HG03520 (cell line): ENCODE measurements around the gene DHRS13.
"Not testable (repeated sequence)": the region's sequence is repeated elsewhere in the genome, so short reads cannot be mapped to it uniquely, and the experiment has no call there.

Experiments
- ATAC-seq: cut with Tn5 transposase; IDR thresholded peaks from one replicate; pipeline ENCODE4 v1.9.1; 2021; ENCODE audit warnings: mild to moderate bottlenecking, moderate library complexity; ENCODE audit not compliant: unreplicated experiment

Gene DHRS13

DNA sequence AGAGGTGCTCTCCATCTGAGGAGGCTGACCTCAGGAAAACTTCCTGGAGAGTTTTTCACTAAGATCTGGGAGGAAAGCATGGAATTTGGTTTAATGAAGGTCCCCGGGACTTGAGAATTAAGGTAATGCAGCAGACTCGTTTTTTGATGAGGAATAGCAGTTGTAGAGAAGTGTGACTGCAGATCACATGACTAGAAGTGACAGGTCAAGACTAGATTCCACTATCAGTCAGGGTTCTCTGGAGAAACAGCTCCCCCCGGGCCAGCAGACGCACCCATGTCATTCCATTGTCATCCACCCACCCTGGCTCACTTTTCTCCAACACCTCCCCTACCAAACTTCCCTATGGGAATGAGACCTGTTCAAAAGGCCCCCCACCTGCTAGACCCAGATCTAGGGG lies 1.9 kb upstream of the DHRS13 start:
- ATAC-seq = no peak

DNA sequence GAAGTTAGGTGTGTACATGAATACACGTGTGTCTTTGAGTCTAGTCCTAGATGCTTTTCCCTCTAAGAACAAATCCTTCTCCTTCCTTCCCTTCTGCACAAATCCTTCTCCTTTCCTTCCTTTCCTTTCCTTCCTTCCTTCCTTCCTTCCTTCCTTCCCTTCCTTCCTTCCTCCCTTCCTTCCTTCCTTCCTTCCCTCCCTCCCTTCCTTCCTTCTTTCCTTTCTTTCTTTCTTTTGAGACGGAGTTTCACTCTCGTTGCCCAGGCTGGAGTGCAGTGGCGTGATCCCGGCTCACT lies 615 bp upstream of the DHRS13 start:
- ATAC-seq = not testable (repeated sequence)

DNA sequence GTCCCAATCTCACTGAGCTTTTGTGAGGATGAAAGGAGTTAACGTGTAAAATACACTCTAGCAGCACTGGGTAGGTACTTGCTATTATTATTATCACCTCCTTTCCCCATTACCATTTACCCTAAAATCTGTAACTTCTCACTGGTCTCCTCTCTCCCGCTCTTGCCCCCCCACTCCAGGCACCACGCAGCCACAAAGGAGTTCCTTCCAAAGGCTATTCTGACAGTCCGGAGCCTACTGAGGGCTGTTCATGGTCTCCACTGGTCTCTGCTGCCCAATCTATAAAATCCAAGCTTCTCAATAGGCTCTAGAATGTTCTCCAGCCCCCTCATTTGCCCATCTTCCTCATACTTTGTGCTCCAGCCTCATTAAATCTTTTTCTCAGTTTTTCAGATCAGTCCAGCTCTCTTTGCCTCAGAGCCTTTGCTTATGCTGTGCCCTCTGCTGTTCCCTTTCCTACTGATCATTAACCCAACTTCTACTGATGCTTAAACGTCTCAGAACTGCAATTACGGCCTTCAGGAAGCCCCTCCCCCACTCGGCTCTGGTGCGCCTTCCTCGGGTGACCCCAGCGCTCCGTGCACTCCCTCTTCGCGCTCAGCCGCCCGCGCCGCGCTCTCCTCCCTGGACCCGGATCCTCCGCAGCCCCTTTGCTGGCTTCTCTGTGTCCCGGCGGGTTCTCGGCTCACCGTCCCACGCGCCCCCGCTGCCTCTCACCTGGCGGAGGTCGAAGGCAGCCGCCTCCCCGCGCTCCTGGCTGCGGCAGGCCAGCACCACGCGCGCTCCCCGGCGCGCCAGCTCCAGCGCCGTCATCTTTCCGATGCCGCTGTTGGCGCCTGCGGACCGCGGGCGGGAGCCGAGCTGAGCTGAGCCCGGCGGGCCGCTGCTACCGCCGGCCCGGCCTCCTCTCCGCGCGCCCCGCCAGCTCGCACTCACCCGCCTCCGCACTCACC lies 737 bp downstream of the DHRS13 start:
- ATAC-seq = peak; percentile 32

DNA sequence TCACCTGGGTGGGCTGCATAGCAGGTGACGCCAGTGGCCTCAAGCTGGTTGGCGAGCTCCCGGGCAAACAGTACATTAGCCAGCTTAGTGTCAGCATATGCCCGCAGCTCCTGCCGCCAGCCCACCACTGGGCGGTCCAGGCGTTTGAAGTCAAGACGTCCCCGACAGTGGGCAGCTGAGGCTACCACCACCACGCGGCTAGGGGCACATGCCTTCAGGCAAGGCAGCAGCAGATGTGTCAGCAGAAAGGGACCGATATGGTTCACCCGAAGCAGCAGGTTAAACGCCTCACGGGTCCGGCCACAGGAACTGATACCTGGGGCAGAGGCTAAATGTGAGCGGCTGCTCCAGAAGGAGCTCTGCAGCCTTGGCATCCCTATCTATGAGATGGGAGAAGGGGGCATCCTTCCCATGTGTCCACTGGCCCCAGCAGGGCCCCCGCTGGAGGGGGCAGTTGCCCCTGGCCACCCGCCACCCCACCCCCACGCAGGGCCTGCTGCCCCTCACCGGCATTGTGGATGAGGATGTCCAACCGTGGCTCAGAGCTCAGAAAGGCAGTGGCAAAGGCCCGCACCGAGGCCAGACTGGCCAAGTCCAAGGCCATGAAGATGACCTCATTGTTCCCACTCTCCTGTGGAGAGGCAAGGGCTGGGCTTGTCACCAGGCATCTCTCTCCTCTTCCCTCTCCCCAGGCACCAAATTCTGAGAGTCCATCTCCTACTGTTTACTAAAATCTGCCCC lies 1.7 kb downstream of the DHRS13 start:
- no peak for ATAC-seq

GRCh38 chr17:28899212-28899815 lies 3.6 kb downstream of the DHRS13 start:
- no peak for ATAC-seq

- no peak for ATAC-seq
These were observed 4.3 kb downstream of the DHRS13 start for GRCh38 chr17:28898527-28898955.

- no peak for ATAC-seq
These were observed 4.9 kb downstream of the DHRS13 start for GRCh38 chr17:28897769-28898526.

DNA sequence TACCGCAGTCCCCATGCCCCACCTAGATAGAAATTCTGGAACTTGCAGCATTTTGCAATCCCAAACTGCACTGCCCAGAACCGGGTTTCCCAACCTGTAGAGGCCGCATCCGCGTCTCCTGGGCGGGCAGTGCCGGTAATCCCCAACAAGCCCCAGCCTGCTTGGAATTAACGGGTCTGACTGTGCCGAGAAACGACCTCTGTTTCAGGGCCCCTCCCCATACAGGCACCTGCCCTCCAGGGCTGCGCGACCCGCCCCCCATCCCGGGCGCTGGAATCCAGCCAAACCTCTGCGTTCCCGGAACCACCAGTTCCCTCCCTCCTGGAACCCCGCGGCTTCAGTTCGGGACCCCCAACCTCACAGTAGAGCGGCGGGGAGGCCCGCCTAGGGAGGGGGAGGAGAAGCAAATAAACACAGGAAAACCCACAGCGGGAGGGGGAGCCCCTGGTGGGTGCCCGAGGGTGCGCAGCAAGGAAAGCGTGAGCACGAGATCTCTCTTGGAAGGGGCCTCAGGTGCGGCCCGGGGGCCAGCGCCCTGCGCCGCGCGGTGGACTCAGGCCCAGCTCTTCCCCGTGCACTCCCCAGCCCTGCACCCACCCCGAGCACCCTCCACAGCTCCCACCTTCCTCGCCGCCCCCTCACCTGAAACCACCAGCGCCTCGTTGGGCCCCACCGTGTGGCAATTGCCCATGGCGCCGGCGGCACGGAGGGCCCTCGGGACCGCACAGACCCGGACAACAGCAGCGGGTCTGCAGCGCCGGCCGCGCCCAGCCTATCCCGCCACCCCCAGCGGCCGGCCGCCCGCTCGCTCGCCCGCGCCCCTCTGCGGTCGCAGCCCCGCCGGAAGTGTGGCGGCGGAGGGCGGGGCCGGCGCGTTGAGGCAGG lies 5.8 kb downstream of the DHRS13 start, which contains the start of gene FLOT2:
Gene FLOT2 (minus strand): TSS at position 850 of the 885 bp plus-strand sequence. CDS start 159 bp downstream, at position 691.
- no peak for ATAC-seq

- ATAC-seq = no peak
These were observed 6.4 kb downstream of the DHRS13 start for GRCh38 chr17:28896491-28896883.

DNA sequence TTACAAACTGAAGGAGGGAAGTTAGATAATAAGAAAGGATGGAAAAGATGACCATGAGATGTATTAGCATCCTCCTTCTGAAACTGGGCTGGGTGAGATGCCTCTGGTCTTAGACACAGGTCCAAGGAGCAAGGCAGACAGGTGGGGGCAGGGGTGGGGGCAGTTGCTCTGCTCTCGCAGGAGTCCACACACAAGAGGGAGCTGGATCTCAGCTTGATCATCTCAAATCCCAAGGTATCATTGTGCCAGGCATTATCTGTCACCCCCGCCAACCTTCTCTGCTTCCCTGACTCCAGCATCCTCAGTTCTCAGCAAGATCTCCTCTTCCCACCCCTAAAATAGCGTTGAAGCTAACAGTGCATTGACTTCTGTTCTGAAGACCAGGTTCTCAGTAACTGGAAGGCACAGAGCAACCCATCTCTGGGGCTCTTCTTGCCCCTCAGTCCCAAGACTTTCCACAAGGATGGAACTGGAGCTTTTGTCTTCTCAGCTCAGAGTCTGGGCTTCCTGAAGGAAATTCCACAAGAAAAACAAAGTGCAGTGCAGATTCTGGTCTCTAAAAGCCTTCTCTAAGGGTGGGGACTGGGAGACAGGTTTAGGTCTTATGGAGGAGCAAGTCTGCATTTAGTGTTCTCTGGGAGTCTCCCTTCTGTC lies 7.0 kb downstream of the DHRS13 start:
- ATAC-seq = no peak

- ATAC-seq = not testable (repeated sequence)
These were observed 9.4 kb downstream of the DHRS13 start for GRCh38 chr17:28893248-28894183.

- no peak for ATAC-seq
These were observed 10.9 kb downstream of the DHRS13 start for GRCh38 chr17:28892024-28892423.

DNA sequence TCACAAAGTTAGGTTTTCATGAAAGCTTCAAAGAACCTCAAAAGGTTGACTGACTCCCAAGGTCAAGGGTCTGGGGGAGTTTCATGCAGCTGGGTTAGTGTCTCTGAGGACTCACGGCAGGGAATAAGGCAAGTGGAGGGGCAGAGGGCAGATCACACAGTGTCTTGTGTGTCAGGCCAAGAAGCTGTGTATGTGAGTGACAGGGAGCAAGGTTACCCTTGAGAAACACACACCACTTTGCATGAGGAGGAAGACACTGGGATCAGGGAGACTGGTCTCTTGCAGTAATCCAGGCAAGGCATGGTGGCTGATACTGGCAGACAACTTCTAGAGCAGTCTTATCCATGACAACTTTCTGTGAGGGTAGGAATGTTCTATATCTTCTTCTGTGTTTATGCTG lies 11.7 kb downstream of the DHRS13 start:
- ATAC-seq = no peak

DNA sequence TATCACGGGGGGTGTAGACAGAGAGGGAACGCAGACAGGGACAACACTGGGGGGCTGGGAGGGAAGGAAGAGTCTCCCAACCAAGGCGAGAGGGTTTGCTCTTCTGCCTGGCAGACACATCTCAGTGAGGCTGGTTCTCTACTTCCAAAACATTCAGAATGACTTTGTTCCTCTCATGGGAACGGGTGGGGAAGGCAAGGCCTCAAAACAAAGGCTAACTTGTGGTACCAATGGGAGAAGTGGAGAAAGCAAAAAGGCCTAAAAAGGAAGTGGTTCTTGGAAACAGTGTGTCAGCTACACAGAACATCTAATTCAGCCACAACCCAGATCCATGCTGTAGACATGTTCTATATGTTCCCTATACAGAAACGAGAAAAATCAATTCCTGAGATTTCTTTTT lies 12.9 kb downstream of the DHRS13 start:
- ATAC-seq = no peak

- no peak for ATAC-seq
These were observed 14.0 kb downstream of the DHRS13 start for GRCh38 chr17:28888832-28889231.

DNA sequence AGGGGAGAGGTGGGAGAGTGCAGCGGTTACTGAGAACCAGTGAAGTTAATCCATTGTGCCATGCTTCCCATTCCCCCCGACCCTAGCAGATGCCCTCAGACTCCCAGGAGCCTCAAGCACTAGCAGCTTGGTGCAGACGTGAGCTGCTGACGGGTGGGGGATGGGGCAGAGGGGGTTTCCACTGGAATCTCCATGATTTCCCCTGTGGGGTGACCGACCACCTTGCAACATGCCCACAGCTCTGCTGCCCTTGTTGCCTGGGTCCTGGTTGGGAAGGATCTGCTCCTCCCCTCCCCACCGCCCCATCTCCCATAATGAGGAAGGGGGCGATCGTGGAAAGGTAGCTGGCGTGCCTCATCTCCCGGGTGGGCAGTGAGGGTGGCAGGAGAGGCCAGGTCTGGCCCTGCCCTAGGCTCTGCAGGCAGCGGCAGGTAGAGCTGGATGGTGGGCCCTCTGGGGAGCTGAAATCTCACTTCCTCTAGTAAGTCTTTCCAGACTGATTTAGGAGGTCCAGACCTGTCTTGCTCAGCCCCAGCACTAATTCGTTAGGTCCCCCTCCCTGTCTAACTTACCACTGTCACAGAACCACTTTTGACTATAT lies 14.9 kb downstream of the DHRS13 start:
- ATAC-seq = no peak

- no peak for ATAC-seq
These were observed 16.9 kb downstream of the DHRS13 start for GRCh38 chr17:28885951-28886350.

GRCh38 chr17:28885363-28885762 lies 17.5 kb downstream of the DHRS13 start:
- no peak for ATAC-seq
